A375 (cell line): ENCODE results near the gene CPS1. TPM values are rescaled to one million over a fixed set of nuclear protein-coding genes. Genes with fewer than 3 reads are reported as not detected.

Experiments
- total RNA-seq: library from RNA; depleted of rRNA; stranded (reverse); fragments of >200 nt; shearing (Covaris generic); gene quantifications from 2 replicates; pipeline ENCODE4 v1.2.3, GENCODE V29; 2014; rRNA removed

Gene CPS1
- 11.1 and 11.3 TPM in 2 replicates for total RNA-seq

DNA sequence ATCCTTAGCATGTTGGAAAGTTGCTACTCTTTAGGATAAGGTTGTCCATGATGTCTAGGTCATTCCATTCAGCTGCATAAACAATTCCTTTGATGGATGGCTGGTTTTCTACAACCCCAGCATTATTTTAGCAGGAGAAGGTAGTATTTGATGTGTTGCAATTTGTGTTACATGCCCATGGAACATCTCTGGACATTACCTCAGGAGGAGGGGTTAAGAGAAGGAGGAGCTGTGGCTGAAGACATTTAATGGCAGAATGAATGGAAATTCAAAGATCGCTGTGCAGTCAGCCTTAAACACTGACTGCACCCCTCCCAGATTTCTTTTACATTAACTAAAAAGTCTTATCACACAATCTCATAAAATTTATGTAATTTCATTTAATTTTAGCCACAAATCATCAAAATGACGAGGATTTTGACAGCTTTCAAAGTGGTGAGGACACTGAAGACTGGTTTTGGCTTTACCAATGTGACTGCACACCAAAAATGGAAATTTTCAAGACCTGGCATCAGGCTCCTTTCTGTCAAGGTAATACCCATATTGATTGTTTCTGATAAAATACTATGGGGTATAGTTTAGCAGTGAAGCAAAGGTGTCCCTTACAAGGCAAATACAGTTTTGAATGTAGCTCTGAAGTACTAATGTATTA lies at the start of gene CPS1:
Gene CPS1 (plus strand): TSS at position 271 of the 652 bp plus-strand sequence. CDS start 135 bp downstream, at position 406.

Other genes with a start within 250 kb of the CPS1 start
- gene MYL1, start 241.4 kb upstream of the CPS1 start, total RNA-seq: not detected in 2 replicates
- 15.2 and 20.4 TPM in 2 replicates for gene LANCL1, start 79.8 kb upstream of the CPS1 start, total RNA-seq